HCT116 (cell line): ENCODE measurements around the gene IL32.

Source experiments
- CEBPB ChIP-seq: IDR thresholded peaks from 2 replicates; pipeline ENCODE4 v1.6.1; 2012; ENCODE audit warnings: low read depth
- CTCF ChIP-seq, 3 experiments: fragments of 200-600 bp in 1 of 3; sonication (generic) in 1 of 3; IDR thresholded peaks in 2 of 3; conservative IDR thresholded peaks in 1 of 3; 2 replicates each; pipeline ENCODE4 v1.5.1; 2012 to 2017; ENCODE audit warnings: low read depth in 2 of 3, low read length in 2 of 3, antibody characterized with exemption in 1 of 3, borderline replicate concordance in 1 of 3, control low read depth in 1 of 3, mild to moderate bottlenecking in 1 of 3, mixed read lengths in 1 of 3, mixed run types in 1 of 3, moderate library complexity in 1 of 3; ENCODE audit not compliant: insufficient read depth in 1 of 3
- MAX ChIP-seq: IDR thresholded peaks from 2 replicates; pipeline ENCODE4 v1.6.1; 2012
- POLR2A ChIP-seq: IDR thresholded peaks from 2 replicates; pipeline ENCODE4 v1.7.0; 2011; ENCODE audit warnings: borderline replicate concordance; ENCODE audit not compliant: insufficient read depth, insufficient read length; ENCODE audit errors: extremely low read depth
- RAD21 ChIP-seq: IDR thresholded peaks from 2 replicates; pipeline ENCODE4 v1.6.1; 2012; ENCODE audit warnings: low read depth, mild to moderate bottlenecking
- SIN3A ChIP-seq: IDR thresholded peaks from 2 replicates; pipeline ENCODE4 v1.6.1; 2012; ENCODE audit warnings: low read depth
- ZNF274 ChIP-seq: fragments of 200-500 bp; sonication (Bioruptor generic); IDR thresholded peaks from 2 replicates; pipeline ENCODE4 v1.6.1; 2014; ENCODE audit warnings: mild to moderate bottlenecking, low read depth, low read length, inconsistent platforms

- TF ChIP-seq CTCF (IDR thresholded peaks at IDR 0.05 in 2 of 3, conservative IDR thresholded peaks at IDR 0.05 in 1 of 3; ENCODE audit: borderline replicate concordance in 1 of 3, insufficient read depth in 1 of 3, low read depth in 2 of 3, low read length in 2 of 3): no peak
- no peak for TF ChIP-seq CEBPB
- TF ChIP-seq POLR2A: no peak
- no peak for TF ChIP-seq MAX
- TF ChIP-seq SIN3A: no peak
- no peak for TF ChIP-seq RAD21
- TF ChIP-seq ZNF274: no peak
These were observed 38.0 kb upstream of the IL32 start for GRCh38 chr16:3027489-3027795.
